Karpas-422 (cell line): Measurements from ENCODE around the gene HK3. TPM values are rescaled to one million over a fixed set of nuclear protein-coding genes. Genes with fewer than 3 reads are reported as not detected.

Source experiments
- DNase-seq: peaks from one replicate; pipeline ENCODE4 v3.0.0-alpha.2; 2015
- H2AFZ ChIP-seq: fragments of 200-600 bp; sonication (generic); 2 replicates; pipeline ENCODE4 v1.6.1; 2014; ENCODE audit warnings: antibody characterized with exemption, low read length, mixed read lengths
- H3K27ac ChIP-seq: fragments of 200-600 bp; sonication (generic); 2 replicates; pipeline ENCODE4 v1.5.1; 2014; ENCODE audit warnings: mild to moderate bottlenecking, low read length, moderate library complexity
- H3K27me3 ChIP-seq: fragments of 200-600 bp; sonication (generic); 2 replicates; pipeline ENCODE4 v1.6.1; 2014; ENCODE audit warnings: low read length, mixed read lengths
- H3K36me3 ChIP-seq: fragments of 200-600 bp; sonication (generic); 2 replicates; pipeline ENCODE4 v1.6.1; 2014; ENCODE audit warnings: low read length, mixed read lengths; ENCODE audit not compliant: insufficient read depth
- H3K4me1 ChIP-seq: fragments of 200-600 bp; sonication (generic); 2 replicates; pipeline ENCODE4 v1.6.1; 2014; ENCODE audit warnings: mild to moderate bottlenecking, low read length, mixed read lengths
- H3K4me2 ChIP-seq: fragments of 200-600 bp; sonication (generic); 2 replicates; pipeline ENCODE4 v1.6.1; 2014; ENCODE audit warnings: low read length, low read depth, mild to moderate bottlenecking; ENCODE audit not compliant: poor library complexity, severe bottlenecking
- H3K4me3 ChIP-seq: fragments of 200-600 bp; sonication (generic); 2 replicates; pipeline ENCODE4 v1.5.1; 2014; ENCODE audit warnings: mild to moderate bottlenecking, antibody characterized with exemption, low read length, mixed read lengths
- H3K79me2 ChIP-seq: fragments of 200-600 bp; sonication (generic); 2 replicates; pipeline ENCODE4 v1.6.1; 2014; ENCODE audit warnings: mild to moderate bottlenecking, low read length, mixed read lengths
- H3K9ac ChIP-seq: fragments of 200-600 bp; sonication (generic); 2 replicates; pipeline ENCODE4 v1.6.0; 2014; ENCODE audit warnings: low read length
- H3K9me2 ChIP-seq: fragments of 200-600 bp; sonication (generic), shearing (Covaris generic); replicated peaks from 2 replicates; pipeline ENCODE4 v1.6.0; 2014; ENCODE audit warnings: mild to moderate bottlenecking, low read length, moderate library complexity; ENCODE audit not compliant: insufficient read depth
- H3K9me3 ChIP-seq: fragments of 300-700, 200-600 bp; sonication (generic); 2 replicates; pipeline ENCODE4 v1.6.1; 2014; ENCODE audit warnings: low read length, mixed read lengths
- H4K20me1 ChIP-seq: fragments of 200-600 bp; sonication (generic); 2 replicates; pipeline ENCODE4 v1.6.1; 2014; ENCODE audit warnings: mild to moderate bottlenecking, antibody characterized with exemption, low read length, low read depth; ENCODE audit not compliant: insufficient read depth
- total RNA-seq: library from RNA; depleted of rRNA; stranded (reverse); fragments of >200 nt; shearing (Covaris generic); gene quantifications from 2 replicates; pipeline ENCODE4 v1.2.3, GENCODE V29; 2014; ENCODE audit warnings: low replicate concordance

Gene HK3
- total RNA-seq, 1 experiment from 2014 or later, result not detected

- Histone ChIP-seq H3K9me2 (no peaks in the 10 kb centered on the region), H3K4me2 (no peak overlapping the region), H3K9ac (no peak overlapping the region), H3K27me3 (no peaks in the 10 kb centered on the region), H3K36me3 (no peaks in the 10 kb centered on the region), H3K79me2 (no peaks in the 10 kb centered on the region), H2AFZ (no peak overlapping the region), H3K27ac (no peak overlapping the region), H4K20me1 (peaks cover 11% of the 10 kb centered on the region; the same call in 1 of the 2 replicates), H3K4me3 (no peak overlapping the region), H3K4me1 (peaks cover 7% of the 10 kb centered on the region), H3K9me3 (no peaks in the 10 kb centered on the region)
- DNase-seq, result no peak
Measured at GRCh38 chr5:176857894-176858273, 41.3 kb downstream of the HK3 start.

GRCh38 chr5:176857216-176857893, 41.8 kb downstream of the HK3 start:
- Histone ChIP-seq H3K9ac (no peak overlapping the region), H3K27ac (no peak overlapping the region), H3K4me3 (no peak overlapping the region), H3K4me1 (peaks cover 3% of the 10 kb centered on the region; the same call in 1 of the 2 replicates), H3K79me2 (no peaks in the 10 kb centered on the region), H3K9me2 (no peaks in the 10 kb centered on the region), H3K27me3 (no peaks in the 10 kb centered on the region), H3K36me3 (no peaks in the 10 kb centered on the region), H4K20me1 (peaks cover 11% of the 10 kb centered on the region; the same call in 1 of the 2 replicates), H3K4me2 (no peak overlapping the region), H3K9me3 (no peaks in the 10 kb centered on the region), H2AFZ (no peak overlapping the region)
- no peak for DNase-seq

GRCh38 chr5:176856746-176857145, 42.4 kb downstream of the HK3 start:
- Histone ChIP-seq H3K36me3 (no peaks in the 10 kb centered on the region), H3K79me2 (no peaks in the 10 kb centered on the region), H3K27ac (no peak overlapping the region), H3K4me3 (no peak overlapping the region), H3K4me2 (no peak overlapping the region), H4K20me1 (peaks cover 5% of the 10 kb centered on the region; the same call in 1 of the 2 replicates), H3K27me3 (no peaks in the 10 kb centered on the region), H3K4me1 (peaks cover 3% of the 10 kb centered on the region; the same call in 1 of the 2 replicates), H3K9me3 (no peaks in the 10 kb centered on the region), H3K9ac (no peak overlapping the region), H2AFZ (no peak overlapping the region), H3K9me2 (no peaks in the 10 kb centered on the region)
- DNase-seq, result no peak

- H3K9me3 ChIP-seq, result no peaks in the 10 kb centered on the region
- no peaks in the 10 kb centered on the region for H3K9me2 ChIP-seq
- no peaks in the 10 kb centered on the region for H3K27me3 ChIP-seq
- H3K36me3 ChIP-seq, result no peaks in the 10 kb centered on the region
- peaks cover 3% of the 10 kb centered on the region; the same call in 1 of the 2 replicates for H3K4me1 ChIP-seq
- no peak overlapping the region for H3K9ac ChIP-seq
- H2AFZ ChIP-seq, result no peak overlapping the region
- no peaks in the 10 kb centered on the region for H3K79me2 ChIP-seq
- no peak overlapping the region for H3K4me2 ChIP-seq
- no peaks in the 10 kb centered on the region; the same call in 1 of the 2 replicates for H4K20me1 ChIP-seq
- no peak overlapping the region for H3K27ac ChIP-seq
- no peak overlapping the region for H3K4me3 ChIP-seq
- DNase-seq, result no peak
Measured at GRCh38 chr5:176855598-176855997, 43.5 kb downstream of the HK3 start.

GRCh38 chr5:176854164-176854563, 45.0 kb downstream of the HK3 start:
- DNase-seq, result no peak
- Histone ChIP-seq H3K9me2 (no peaks in the 10 kb centered on the region), H4K20me1 (no peaks in the 10 kb centered on the region; the same call in 1 of the 2 replicates), H3K79me2 (no peaks in the 10 kb centered on the region), H3K4me3 (no peak overlapping the region), H2AFZ (no peak overlapping the region), H3K4me2 (no peak overlapping the region), H3K9me3 (no peaks in the 10 kb centered on the region), H3K9ac (no peak overlapping the region), H3K36me3 (no peaks in the 10 kb centered on the region), H3K4me1 (peaks cover 3% of the 10 kb centered on the region; the same call in 1 of the 2 replicates), H3K27ac (no peak overlapping the region), H3K27me3 (no peaks in the 10 kb centered on the region)

GRCh38 chr5:176853151-176853778, 45.9 kb downstream of the HK3 start:
- no peak for DNase-seq
- Histone ChIP-seq H2AFZ (no peak overlapping the region), H3K9me3 (no peaks in the 10 kb centered on the region), H3K4me1 (peaks cover 3% of the 10 kb centered on the region; the same call in 1 of the 2 replicates), H3K27me3 (no peaks in the 10 kb centered on the region), H3K9ac (no peak overlapping the region), H3K36me3 (no peaks in the 10 kb centered on the region), H3K79me2 (no peaks in the 10 kb centered on the region), H3K27ac (no peak overlapping the region), H3K4me2 (no peak overlapping the region), H3K9me2 (no peaks in the 10 kb centered on the region), H4K20me1 (no peaks in the 10 kb centered on the region; the same call in 1 of the 2 replicates), H3K4me3 (no peak overlapping the region)

- no peak overlapping the region for H2AFZ ChIP-seq
Measured at GRCh38 chr5:176851871-176852658, 47.1 kb downstream of the HK3 start.

GRCh38 chr5:176851380-176851779, 47.8 kb downstream of the HK3 start:
- Histone ChIP-seq H3K27ac (no peak overlapping the region), H3K4me2 (no peak overlapping the region)

More at GRCh38 chr5:176851871-176852658, 47.1 kb downstream of the HK3 start:
- no peak overlapping the region for H3K9ac ChIP-seq
- no peaks in the 10 kb centered on the region for H3K9me2 ChIP-seq
- no peak overlapping the region for H3K4me3 ChIP-seq
- H3K79me2 ChIP-seq, result no peaks in the 10 kb centered on the region
- H3K27me3 ChIP-seq, result no peaks in the 10 kb centered on the region
- no peak overlapping the region for H3K4me2 ChIP-seq
- H3K27ac ChIP-seq, result no peak overlapping the region
- no peaks in the 10 kb centered on the region for H4K20me1 ChIP-seq
- no peaks in the 10 kb centered on the region for H3K9me3 ChIP-seq
- DNase-seq, result no peak
- H3K36me3 ChIP-seq, result no peaks in the 10 kb centered on the region
- peaks cover 3% of the 10 kb centered on the region; the same call in 1 of the 2 replicates for H3K4me1 ChIP-seq

More at GRCh38 chr5:176851380-176851779, 47.8 kb downstream of the HK3 start:
- H3K9ac ChIP-seq, result no peak overlapping the region
- no peaks in the 10 kb centered on the region for H3K79me2 ChIP-seq
- H2AFZ ChIP-seq, result no peak overlapping the region
- H3K9me3 ChIP-seq, result no peaks in the 10 kb centered on the region
- H3K36me3 ChIP-seq, result no peaks in the 10 kb centered on the region
- H3K27me3 ChIP-seq, result no peaks in the 10 kb centered on the region
- peaks cover 3% of the 10 kb centered on the region; the same call in 1 of the 2 replicates for H3K4me1 ChIP-seq
- H3K4me3 ChIP-seq, result no peak overlapping the region
- H4K20me1 ChIP-seq, result no peaks in the 10 kb centered on the region
- DNase-seq, result no peak
- H3K9me2 ChIP-seq, result no peaks in the 10 kb centered on the region
